HG03135 (cell line): ENCODE measurements around the gene THBS1.

Experiments used
- ATAC-seq: cut with Tn5 transposase; IDR thresholded peaks from one replicate; pipeline ENCODE4 v1.9.1; 2021; ENCODE audit warnings: mild to moderate bottlenecking, moderate library complexity; ENCODE audit not compliant: unreplicated experiment

Gene THBS1

DNA sequence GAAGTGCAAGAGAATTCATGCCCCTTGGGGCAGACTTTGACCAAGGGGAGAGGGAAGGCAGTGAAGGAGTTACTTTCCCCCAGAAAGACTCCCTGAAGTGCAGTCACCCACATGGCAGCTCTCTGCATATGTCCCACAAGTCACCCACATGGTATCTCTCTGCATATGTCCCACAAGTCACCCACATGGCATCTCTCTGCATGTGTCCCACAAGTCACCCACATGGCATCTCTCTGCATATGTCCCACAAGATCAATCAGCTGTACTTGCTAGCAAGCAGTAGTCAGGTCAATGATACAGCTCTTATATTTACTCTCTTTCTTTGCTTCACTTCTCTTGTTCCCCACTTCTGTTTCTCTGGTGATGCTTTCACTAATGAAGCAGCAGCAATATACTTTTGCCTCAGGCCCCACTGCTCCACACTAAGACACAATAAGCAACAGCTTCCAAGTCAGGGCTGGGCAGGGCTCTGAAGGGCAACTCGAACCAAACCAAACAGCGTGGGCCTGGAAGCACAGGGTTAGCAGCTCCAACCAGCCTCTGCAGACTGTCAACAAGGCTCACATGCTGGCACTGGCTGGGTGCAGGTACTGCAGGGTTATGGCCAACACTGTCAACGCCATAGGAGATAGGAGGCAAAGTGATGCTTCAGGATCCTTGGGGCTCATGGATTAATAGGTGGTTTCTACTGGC lies 46.7 kb downstream of the THBS1 start:
- no peak for ATAC-seq

- ATAC-seq = no peak
Observed at GRCh38 chr15:39628144-39628508, 47.2 kb downstream of the THBS1 start.

DNA sequence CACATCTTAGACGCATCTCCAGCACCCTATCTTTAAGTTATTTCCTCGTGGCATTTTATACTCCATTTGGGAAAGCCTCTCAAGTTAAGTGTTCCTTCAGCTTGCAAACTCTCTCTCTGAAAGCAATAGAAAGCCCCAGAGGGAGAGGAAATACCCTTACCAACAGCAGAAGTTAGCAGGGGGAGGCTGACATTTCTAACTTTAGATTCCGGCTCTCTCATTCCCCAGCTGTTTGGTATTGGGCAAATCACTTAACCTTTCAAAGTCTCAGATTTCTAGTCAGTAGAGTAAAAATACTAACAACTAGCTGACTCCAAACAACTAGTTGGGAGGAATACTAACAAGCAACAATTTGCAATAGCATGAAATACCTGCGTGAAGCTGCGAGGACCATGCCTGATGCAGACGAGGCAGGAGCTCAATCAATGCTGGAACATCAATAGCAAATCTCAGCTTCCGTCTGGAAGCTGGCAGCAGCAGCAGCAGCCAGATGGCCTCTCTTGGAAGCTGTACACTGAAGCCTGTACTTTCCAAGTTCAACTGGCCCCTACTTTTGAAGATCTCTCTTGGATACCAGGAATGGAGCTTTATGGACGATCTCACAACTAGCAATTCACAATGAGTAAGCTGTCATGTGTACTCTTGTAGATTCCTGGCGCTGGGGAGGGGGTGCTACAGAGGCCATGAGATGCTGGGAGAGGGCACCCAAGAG lies 47.8 kb downstream of the THBS1 start:
- no peak for ATAC-seq

DNA sequence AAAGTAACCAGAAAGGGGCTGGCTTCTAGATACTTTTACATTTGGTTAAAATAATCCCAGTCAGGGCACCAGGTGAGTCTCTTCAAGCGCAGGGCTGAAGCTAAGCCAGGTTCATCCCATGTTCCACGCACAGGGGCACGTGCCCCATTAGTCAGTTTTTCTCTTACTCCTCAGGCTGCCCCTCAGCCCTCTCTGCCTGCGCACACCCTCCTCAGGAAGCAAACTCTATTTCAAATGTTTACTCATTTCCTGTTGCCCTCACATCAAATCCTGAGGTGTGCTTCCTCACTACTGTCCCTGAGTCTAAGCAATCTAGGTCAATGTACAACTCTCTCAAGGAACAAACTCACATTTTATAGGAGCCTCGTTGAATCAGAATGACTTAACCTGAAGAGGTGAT lies 48.5 kb downstream of the THBS1 start:
- no peak for ATAC-seq

DNA sequence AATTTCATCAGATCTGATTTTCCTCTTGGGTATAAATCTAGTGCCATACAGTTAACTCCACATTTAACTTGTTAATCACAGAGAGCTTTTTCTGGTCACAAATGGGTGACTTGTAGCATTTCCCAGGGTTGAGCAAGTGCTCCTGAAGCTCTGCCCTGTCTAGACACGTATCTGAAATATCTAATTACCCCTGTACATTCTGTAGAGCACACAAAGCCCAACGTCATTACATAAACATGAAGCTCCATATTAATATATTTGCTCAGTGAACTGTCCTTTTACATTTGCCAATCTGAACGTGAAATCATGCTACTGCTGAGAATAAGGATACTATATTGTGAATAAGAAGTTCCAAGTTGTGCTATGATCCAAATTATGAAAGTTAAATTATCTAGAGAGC lies 49.0 kb downstream of the THBS1 start:
- no peak for ATAC-seq

DNA sequence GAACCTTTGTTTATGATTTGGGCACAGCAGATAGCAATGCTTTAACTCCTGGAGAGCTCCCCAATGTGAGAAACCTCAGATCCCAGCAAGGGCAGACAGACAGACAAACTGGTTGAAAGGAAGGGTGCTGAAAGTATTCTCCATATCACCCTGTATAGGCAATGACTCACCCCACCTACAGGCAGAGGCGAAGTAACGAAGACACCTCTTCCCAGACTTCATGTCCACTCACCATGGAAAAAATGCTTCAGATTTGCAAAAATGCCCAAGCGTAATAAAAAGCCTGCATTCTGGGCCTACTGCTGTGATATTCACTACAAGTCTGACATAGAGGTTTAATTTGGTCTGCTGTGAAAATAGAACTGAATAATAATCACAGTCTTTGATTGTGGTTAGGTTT lies 50.5 kb downstream of the THBS1 start:
- ATAC-seq = no peak

- no peak for ATAC-seq
Observed at GRCh38 chr15:39638041-39638440, 57.2 kb downstream of the THBS1 start.

GRCh38 chr15:39639037-39639436 lies 58.2 kb downstream of the THBS1 start:
- ATAC-seq = no peak

DNA sequence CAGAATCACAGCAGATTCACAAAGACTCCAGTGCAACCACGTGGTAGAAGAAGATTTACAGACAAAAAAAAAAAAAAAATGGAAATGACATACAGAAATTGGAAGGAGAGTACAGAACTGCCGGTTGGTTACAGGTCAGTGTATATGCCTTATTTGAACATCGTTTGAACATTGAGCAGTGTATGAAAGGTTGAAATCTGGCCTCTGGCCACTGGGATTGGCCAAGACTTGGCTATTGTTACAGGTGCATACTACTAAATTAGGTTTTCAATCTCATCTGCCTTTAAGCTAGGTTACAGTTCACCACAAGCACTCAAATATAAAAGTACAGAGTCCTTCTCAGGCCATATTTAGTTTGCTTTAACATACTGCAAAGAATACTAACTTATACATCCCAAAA lies 59.8 kb downstream of the THBS1 start:
- ATAC-seq = no peak

DNA sequence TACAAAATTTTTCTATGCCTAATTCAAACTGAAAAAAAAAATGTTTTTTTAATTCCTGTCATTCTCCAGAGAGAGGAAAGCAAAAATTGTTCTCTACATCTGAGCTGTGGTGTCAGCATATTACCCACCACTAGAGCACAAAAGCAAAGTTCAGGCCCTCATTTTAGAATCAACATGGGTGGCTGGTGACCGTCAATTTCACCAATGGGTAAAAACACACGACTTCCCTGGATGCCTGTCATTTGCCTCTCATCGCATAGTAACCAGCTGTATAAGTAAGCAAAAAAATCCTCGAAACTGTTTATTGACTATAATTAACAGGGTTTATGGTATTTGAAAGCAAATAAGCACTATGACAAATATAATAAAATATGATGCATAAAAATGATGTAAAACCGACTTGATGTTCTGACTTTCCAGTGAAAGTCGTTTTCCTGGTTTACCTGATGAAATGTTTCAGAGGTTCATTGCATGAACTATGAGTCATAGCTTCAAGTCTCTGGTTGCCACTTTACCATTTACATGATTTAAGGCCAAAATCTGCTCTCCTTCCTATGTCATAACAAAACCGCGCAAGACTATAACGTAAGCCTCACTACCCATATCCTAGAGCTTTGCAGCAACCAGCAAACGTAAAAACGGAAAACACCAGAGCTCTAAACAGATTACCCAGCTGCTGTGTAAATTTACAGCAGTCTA lies 60.5 kb downstream of the THBS1 start:
- no peak for ATAC-seq

- no peak for ATAC-seq
Observed at GRCh38 chr15:39642011-39642640, 61.2 kb downstream of the THBS1 start.

- ATAC-seq = no peak
Observed at GRCh38 chr15:39643727-39644126, 62.8 kb downstream of the THBS1 start.

GRCh38 chr15:39644136-39644535 lies 63.3 kb downstream of the THBS1 start:
- no peak for ATAC-seq

DNA sequence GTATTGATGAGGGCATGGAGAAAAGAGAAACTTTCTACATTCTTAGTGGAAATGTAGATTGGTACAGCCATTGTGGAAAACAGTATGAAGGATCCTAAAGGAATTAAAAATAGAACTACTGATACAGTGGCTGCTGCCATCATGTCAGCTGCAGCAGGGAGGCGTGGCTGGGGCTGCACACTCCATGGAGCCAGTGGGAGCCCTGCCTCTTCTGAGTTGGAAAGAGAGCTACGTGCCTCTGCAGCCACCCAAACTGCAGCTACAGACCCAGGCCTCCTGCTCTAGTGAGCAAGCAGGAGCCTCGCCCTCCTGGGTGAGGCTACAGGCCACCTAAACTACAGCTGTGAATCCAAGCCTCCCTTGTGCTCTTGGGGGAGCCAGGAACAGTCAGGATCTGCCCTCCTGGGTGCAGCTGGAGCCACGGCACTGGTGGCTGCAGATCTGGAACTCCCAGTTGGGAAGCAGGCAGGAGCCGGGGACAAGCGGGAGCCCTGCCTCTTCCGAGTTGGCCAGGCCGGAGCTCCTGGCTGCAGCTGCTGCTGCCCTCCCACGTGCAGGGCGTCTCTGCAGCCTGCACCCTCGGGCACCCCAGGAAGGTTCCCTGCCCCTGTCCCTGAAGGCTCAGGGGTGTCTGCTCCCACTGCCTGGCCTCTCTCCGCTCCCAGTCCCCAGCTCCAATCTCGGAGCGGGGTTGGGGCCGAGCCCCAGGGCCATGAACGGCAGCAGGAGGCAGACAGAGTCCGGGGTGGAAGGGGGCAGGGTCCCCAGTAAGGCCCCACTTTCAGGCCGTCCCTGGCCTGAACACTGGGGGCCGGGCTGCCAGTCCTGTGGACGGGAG lies 64.5 kb downstream of the THBS1 start:
- ATAC-seq = no peak

DNA sequence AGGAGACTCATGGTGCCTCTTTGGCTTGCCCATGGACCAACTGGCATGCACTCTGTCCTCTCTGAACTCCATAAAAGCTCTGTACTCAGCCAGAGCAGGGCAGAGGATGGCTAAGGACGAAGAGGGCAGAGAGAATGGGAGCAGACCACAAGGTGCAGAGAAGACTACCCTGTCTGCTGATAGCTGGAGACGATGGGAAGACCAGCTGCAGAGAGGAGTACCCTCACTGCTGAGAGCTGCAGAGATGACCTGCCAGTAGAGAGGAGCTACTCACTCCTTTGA lies 65.0 kb downstream of the THBS1 start:
- no peak for ATAC-seq

DNA sequence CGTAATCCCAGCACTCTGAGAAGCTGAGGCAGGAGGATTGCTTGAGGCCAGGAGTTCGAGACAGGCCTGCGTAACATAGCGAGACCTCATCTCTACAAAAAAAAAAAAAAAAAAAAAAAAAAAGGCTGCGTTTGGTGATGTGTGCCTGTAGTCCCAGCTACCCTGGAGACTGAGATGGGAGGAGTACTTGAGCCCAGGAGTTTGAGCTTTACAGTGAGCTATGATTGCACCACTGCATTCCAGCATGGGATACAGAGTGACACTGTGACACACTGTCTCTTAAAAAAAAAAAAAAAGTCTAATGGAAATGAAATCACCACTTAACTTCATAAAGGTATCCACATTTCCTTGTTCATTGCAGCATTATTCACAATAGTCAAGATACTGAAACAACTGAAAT lies 65.5 kb downstream of the THBS1 start:
- no peak for ATAC-seq
